Neutrophil (primary cell): Measurements from ENCODE around the gene SLC24A4.

Experiments
- H3K27ac ChIP-seq: fragments of 200-600 bp; sonication (generic); 2 replicates; pipeline ENCODE4 v1.5.1; 2016; ENCODE audit warnings: mild to moderate bottlenecking, moderate library complexity
- H3K27me3 ChIP-seq: fragments of 200-600 bp; sonication (generic); 2 replicates; pipeline ENCODE4 v1.6.0; 2016; ENCODE audit warnings: mild to moderate bottlenecking
- H3K36me3 ChIP-seq: fragments of 200-600 bp; sonication (generic); 2 replicates; pipeline ENCODE4 v1.5.1; 2017
- H3K4me1 ChIP-seq, 2 experiments: fragments of 200-600 bp in 1 of 2; sonication (generic) in 1 of 2; 1 replicate in 1 of 2; 2 replicates in 1 of 2; pipeline versions ENCODE4 v1.5.1 to v1.6.1; 2013 to 2016; ENCODE audit warnings: low read depth in 1 of 2, low read length in 1 of 2, mild to moderate bottlenecking in 1 of 2, moderate library complexity in 1 of 2; ENCODE audit not compliant: control insufficient read depth in 1 of 2, insufficient read depth in 1 of 2
- H3K4me3 ChIP-seq, 2 experiments: fragments of 200-600 bp in 1 of 2; sonication (generic) in 1 of 2; 1 replicate in 1 of 2; 2 replicates in 1 of 2; pipeline ENCODE4 v1.5.1; 2013 to 2016; ENCODE audit warnings: low read depth in 1 of 2, low read length in 1 of 2, mild to moderate bottlenecking in 1 of 2, moderate library complexity in 1 of 2
- H3K9me3 ChIP-seq: fragments of 200-600 bp; sonication (generic); 2 replicates; pipeline ENCODE4 v1.5.1; 2016
- CTCF ChIP-seq: fragments of 200-600 bp; sonication (generic); IDR thresholded peaks from 2 replicates; pipeline ENCODE4 v1.5.1; 2016; ENCODE audit warnings: antibody characterized with exemption

Gene SLC24A4

DNA sequence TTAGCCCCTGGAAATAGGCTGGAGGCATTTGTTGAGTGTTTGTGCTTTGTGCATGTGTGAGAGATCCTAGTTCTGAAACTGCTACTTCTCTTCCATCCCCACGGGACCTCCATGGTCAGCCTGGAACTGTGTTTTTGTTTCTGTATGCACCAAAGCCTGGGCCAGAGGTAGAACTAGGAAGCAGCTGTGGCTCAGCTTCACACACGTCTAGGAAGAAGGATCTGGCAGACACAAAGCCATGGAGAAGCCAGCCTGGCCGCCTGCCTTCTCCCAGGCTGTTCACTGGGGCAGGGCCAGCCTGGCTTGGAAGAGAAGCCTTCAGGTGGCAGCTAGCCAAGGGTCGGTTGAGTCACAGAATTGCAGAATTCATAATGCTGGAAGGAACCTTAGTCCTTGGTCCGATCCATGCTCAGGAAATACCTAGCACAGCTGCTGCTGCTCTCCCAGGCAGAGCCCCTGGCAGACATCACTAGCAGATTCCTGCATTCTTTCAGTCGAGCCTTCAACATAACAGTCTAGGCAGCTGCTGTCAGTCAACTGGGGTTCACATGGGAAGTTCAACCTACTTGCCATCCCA lies 217.6 kb downstream of the SLC24A4 start:
- Histone ChIP-seq H3K27ac (peak overlapping the region; percentile 75), H3K27me3 (no peaks in the 10 kb centered on the region), H3K36me3 (no peaks in the 10 kb centered on the region), H3K4me3 (no peak overlapping the region), H3K4me1 (peaks cover 23 to 28% of the 10 kb centered on the region in 2 experiments), H3K9me3 (no peaks in the 10 kb centered on the region)
- no peak for TF ChIP-seq CTCF

GRCh38 chr14:92542766-92543554 lies 220.0 kb downstream of the SLC24A4 start:
- TF ChIP-seq CTCF, result no peak
- no peak overlapping the region for H3K4me3 ChIP-seq
- H3K27ac ChIP-seq, result no peak overlapping the region
- H3K4me1 ChIP-seq, result peaks cover 23 to 28% of the 10 kb centered on the region in 2 experiments
- H3K27me3 ChIP-seq, result no peaks in the 10 kb centered on the region
- no peaks in the 10 kb centered on the region for H3K36me3 ChIP-seq
- no peaks in the 10 kb centered on the region for H3K9me3 ChIP-seq

GRCh38 chr14:92544051-92544720 lies 221.2 kb downstream of the SLC24A4 start:
- H3K4me3 ChIP-seq, result no peak overlapping the region
- TF ChIP-seq CTCF, result no peak
- peak overlapping the region; percentile 33 for H3K27ac ChIP-seq
- no peaks in the 10 kb centered on the region for H3K27me3 ChIP-seq
- peaks cover 23 to 30% of the 10 kb centered on the region in 2 experiments for H3K4me1 ChIP-seq
- H3K9me3 ChIP-seq, result no peaks in the 10 kb centered on the region
- H3K36me3 ChIP-seq, result no peaks in the 10 kb centered on the region

DNA sequence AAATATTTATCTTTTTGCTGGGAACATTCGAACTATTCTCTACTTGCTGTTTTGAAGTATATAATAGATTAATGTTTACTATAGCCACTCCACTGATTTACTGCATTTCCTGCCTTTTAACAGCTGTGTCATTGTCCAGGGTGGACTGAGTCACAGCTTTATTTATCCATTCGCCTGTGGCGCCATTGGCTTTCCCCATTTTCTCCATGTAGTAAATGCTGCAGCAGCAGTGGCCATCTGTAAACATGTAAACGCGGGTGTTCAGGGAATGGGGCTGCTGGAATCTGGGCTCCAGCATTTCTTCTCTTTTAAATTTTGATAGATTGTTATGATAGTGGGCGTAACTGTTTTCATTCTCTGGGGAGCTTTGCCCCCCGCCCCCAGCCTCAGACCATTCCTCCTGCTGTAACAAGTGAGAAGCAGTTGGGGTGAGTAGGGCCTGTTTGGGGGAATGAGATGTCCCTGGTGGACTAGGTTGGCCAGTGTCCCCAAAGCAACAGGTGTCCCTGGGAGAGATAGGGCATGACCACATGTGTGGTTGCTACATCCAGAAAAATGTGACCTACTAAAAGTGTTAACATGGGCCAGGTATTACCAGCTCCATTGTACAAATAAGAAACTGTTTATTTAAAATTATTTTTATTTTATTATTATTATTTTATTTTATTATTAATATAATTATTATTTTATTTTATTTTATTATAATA lies 223.5 kb downstream of the SLC24A4 start:
- TF ChIP-seq CTCF, result no peak
- no peaks in the 10 kb centered on the region for H3K36me3 ChIP-seq
- H3K9me3 ChIP-seq, result no peaks in the 10 kb centered on the region
- H3K27ac ChIP-seq, result peak overlapping the region; percentile 45
- H3K4me3 ChIP-seq, result no peak overlapping the region
- H3K27me3 ChIP-seq, result no peaks in the 10 kb centered on the region
- peaks cover 5 to 18% of the 10 kb centered on the region in 2 experiments for H3K4me1 ChIP-seq

DNA sequence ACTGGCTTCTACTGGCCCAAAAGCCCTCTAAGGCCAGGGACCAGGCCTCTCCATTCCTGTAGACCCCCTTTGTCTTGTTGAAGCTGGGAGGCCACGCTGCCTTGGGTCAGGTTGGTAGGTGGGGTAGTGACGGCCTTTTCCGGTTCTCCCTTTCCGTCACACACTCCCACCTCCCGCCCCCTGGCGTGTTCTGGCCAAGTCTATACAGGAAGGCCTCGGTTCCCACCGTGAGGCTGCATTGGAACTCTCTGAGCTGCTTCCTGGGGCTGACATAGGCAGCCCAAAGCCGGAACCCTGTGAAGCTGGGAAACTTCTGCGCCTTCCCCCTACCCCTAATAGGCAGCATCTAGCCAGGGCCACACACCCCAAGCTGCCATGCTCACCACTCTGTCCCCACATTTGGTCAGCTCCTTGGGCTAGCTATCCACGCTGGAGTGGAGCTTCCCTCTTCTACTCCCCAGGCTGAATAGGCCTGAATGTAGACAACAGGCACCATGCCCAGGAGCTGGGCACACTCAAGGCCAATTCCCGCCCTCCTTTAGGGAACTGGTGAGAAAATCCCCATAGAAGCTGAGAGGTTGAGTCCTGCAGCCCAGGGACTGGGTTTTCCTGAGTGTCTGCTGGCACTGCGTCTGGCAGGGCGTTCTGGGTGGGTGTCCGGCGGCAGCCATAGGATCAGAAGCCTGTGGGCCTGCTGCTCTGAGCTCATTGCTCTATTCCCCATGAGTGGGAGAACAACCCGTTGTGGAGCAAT lies 226.3 kb downstream of the SLC24A4 start:
- TF ChIP-seq CTCF, result no peak
- H3K27ac ChIP-seq, result peak overlapping the region; percentile 61
- H3K4me1 ChIP-seq, result peaks cover 12 to 40% of the 10 kb centered on the region in 2 experiments
- no peak overlapping the region for H3K4me3 ChIP-seq
- no peaks in the 10 kb centered on the region for H3K27me3 ChIP-seq
- no peaks in the 10 kb centered on the region for H3K36me3 ChIP-seq
- no peaks in the 10 kb centered on the region for H3K9me3 ChIP-seq
